Rectal smooth muscle tissue (tissue), 1 donor: ENCODE data around the gene SFMBT2.
"Not testable (repeated sequence)": the region's sequence is repeated elsewhere in the genome, so short reads cannot be mapped to it uniquely, and the experiment has no call there.

Source experiments
- H3K27ac ChIP-seq: one replicate; pipeline ENCODE4 v1.7.0; 2013; ENCODE audit warnings: low read depth, low read length, inconsistent platforms
- H3K27me3 ChIP-seq: one replicate; pipeline ENCODE4 v1.7.0; 2013; ENCODE audit warnings: low read length; ENCODE audit not compliant: control insufficient read depth, insufficient read depth
- H3K36me3 ChIP-seq: one replicate; pipeline ENCODE4 v1.7.0; 2013; ENCODE audit warnings: low read length; ENCODE audit not compliant: control insufficient read depth, insufficient read depth
- H3K4me1 ChIP-seq: one replicate; pipeline ENCODE4 v1.7.0; 2013; ENCODE audit warnings: low read length; ENCODE audit not compliant: control insufficient read depth, insufficient read depth
- H3K4me3 ChIP-seq: one replicate; pipeline ENCODE4 v1.7.0; 2013; ENCODE audit warnings: low read length
- H3K9ac ChIP-seq: one replicate; pipeline ENCODE4 v1.7.0; 2013; ENCODE audit warnings: low read length

The SFMBT2 gene

DNA sequence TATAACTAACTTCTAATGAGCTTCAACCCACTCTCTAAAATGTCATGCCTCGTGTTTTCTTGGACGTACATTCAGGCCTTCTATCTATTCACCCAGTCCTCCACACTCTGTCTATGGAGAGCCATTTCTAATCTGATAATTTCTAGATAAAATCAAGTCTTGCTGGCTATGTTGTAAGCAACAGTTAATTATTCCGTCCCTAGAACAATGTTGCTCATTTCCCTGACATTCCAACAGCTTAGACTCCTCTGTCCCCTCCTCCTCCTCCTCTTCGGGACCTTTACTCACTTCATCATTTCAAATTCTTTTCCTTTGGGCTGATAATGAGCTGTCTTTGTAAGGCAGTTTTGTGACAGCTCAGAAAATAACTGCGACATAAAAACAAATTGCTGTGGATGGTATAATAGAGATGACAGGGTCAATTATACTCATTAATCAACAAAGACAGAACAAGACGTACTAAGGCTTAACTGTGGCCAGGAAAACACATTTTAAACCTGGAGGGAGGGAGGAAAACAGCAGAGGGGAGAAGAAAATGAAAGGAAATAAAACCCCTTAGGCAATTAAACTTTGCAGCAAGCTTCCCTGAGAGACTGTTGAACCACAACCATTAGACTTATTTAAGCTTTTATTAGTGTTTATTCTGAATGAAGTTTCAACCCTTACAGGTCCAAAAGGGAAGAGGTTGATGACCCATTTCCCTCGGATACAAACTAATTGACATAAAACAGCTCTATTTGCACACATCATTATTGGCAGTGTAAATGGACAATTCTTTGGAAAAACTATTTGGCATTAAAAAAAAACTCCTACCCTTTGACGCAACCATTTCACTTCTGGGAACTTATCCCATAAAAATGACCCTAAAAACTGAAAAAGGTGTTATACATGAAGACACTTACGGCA is 179.1 kb downstream of the SFMBT2 start:
- no peak overlapping the region for H3K27ac ChIP-seq
- no peak overlapping the region for H3K9ac ChIP-seq
- H3K4me3 ChIP-seq: no peak overlapping the region
- no peaks in the 10 kb centered on the region for H3K27me3 ChIP-seq
- no peaks in the 10 kb centered on the region for H3K36me3 ChIP-seq
- H3K4me1 ChIP-seq: no peaks in the 10 kb centered on the region

DNA sequence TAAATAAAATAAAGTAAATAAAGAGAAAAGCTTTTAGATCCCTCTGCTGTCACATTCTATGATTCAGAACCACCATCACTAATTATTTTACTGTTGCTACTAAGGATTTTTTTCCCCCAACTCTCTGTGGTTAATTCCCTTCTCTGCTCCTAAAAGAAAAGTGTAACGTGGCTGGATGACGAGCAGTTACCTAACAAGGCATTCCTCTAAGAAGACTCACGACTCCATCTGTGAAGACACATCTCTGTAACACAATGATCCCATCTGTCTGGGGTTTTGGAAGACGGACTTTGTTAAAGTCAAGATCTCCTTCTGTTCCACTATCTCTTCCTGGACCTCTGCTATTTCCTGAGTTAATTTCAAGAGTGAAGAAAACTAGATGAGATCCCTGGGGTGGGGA is 179.9 kb downstream of the SFMBT2 start:
- Histone ChIP-seq H3K27ac (no peak overlapping the region), H3K4me3 (no peak overlapping the region), H3K36me3 (no peaks in the 10 kb centered on the region), H3K9ac (no peak overlapping the region), H3K27me3 (no peaks in the 10 kb centered on the region), H3K4me1 (no peaks in the 10 kb centered on the region)

DNA sequence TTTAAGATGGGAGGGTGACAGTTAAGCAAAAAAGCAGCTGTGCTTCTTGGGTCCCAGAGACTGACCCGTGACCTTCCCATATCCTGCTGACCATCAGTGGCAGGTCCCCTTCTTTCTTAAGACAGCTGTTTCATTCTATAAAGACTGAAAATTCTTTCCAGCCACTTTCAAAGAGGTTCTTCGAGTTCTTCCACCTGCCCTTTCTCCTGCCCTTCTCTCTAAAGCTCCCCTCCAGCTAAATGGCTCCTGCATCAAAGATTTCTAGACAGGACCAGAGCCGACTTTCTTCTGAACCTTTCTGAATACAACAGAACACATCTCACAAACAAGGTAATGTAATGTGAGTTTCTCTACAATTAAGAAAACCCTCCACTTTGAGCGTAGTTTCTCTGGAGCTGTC is 180.8 kb downstream of the SFMBT2 start:
- Histone ChIP-seq H3K9ac (no peak overlapping the region), H3K4me1 (no peaks in the 10 kb centered on the region), H3K4me3 (no peak overlapping the region), H3K27me3 (no peaks in the 10 kb centered on the region), H3K36me3 (no peaks in the 10 kb centered on the region), H3K27ac (no peak overlapping the region)

DNA sequence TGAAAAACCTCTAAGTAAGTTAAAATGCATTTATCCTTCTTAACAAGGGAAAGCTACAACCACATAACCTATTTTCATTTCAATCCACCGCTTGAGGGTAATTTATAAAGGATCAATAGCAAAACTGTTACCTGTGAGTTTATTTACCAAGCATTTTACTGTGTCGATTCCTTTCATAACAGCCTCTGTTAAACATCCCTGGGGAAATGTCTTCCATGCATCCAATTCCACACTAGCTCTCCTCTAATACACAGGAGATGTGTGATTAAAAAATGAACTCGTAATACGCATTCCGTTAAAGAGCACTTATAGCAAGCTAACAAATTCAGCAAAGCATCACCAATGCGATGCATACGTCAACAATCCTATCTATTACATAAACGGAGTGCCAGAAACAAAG is 185.7 kb downstream of the SFMBT2 start:
- no peaks in the 10 kb centered on the region for H3K4me1 ChIP-seq
- H3K27me3 ChIP-seq: no peaks in the 10 kb centered on the region
- no peak overlapping the region for H3K27ac ChIP-seq
- H3K9ac ChIP-seq: no peak overlapping the region
- H3K36me3 ChIP-seq: peaks cover 2% of the 10 kb centered on the region
- H3K4me3 ChIP-seq: no peak overlapping the region

DNA sequence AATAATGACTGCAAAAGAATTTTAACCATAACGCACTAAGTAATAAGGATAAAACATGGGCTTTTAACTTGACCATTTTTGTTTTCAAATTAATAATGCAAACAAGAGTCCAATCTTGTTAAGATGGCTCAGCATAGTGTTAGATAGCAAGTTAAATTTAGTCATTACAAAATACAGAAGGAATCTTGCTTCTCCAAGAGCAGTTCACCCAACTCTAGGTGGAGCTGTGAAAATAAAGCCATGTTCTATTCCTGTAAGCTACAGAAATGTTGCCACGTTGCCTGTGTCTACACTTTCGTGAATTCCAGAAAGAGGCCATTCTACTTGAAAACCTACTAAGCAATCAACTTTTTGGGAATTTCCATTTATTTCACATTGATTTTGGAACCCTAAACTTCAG is 191.9 kb downstream of the SFMBT2 start:
- Histone ChIP-seq H3K4me3 (no peak overlapping the region), H3K27me3 (no peaks in the 10 kb centered on the region), H3K9ac (no peak overlapping the region), H3K27ac (no peak overlapping the region), H3K36me3 (peaks cover 2% of the 10 kb centered on the region), H3K4me1 (no peaks in the 10 kb centered on the region)

DNA sequence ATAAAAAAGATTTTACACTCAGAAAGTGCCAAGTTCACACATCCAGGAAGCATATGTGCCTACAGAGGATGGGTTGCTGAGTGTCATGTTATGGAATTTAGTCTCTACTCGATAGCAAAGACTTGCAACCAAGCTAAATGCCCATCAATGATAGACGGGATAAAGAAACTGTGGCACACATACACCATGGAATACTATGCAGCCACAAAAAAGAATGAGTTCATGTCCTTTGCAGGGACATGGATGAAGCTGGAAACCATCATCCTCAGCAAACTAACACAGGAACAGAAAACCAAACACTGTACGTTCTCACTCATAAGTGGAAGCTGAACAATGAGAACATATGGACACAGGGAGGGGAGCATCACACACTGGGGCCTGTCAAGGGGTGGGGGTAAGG is 198.1 kb downstream of the SFMBT2 start:
- not testable (repeated sequence) for H3K4me1 ChIP-seq, H3K27me3 ChIP-seq, H3K4me3 ChIP-seq, H3K27ac ChIP-seq, H3K36me3 ChIP-seq, H3K9ac ChIP-seq

DNA sequence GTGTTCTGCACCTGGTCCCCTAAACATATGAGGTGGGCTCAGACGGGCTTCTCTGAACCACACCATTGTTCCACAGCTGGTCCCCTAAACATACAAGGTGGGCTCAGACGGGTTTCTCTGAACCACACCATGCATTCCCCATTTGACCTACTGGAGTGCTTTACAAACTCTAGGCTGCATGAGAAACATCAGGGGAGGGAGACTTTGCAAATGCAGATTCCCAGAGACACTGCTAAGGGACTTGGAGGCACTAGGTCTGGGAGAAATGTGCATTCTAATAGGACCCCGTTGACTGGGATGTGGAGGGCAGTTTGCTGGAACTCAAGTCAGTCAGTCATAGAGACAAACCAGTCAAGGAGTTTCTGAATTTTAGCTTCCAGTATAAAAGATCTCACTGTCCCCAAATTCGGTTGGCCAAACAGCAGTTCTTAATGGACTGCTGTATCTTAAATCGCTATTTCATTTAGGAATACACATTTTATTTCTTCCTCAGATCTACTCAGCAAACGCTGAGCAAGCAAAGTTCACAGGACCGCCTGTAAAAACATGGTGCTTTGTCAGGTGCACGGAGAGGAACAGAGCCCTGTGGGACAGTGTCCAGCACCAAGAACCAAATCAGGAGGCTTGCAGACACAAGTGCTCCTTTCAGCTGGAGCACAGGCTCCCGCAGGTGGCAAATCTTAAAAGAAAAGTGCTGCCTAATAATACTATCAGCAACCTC is 198.8 kb downstream of the SFMBT2 start:
- Histone ChIP-seq H3K27me3 (no peaks in the 10 kb centered on the region), H3K4me1 (no peaks in the 10 kb centered on the region), H3K27ac (no peak overlapping the region), H3K9ac (no peak overlapping the region), H3K36me3 (peaks cover 2% of the 10 kb centered on the region), H3K4me3 (no peak overlapping the region)

DNA sequence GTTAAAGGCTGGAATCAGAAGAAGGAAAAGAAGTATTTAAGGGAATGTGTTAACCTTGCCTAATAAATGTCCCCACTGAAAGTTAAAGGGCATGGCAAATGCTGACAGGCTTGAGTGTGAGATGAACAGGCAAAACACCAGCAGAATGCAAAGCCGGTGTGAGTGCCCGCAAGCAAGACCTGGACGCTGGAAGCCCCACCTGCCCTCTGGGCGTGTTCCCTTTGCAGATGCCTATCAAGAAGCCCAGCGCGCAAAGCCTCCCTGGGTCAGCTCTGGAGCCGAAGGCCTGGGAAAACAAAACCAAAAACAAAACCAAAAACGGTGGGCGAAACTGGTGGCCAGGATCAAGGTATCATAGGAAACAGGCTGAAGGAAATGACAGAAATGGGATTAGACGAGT is 200.3 kb downstream of the SFMBT2 start:
- Histone ChIP-seq H3K27me3 (no peaks in the 10 kb centered on the region), H3K36me3 (peaks cover 2% of the 10 kb centered on the region), H3K4me3 (no peak overlapping the region), H3K4me1 (no peaks in the 10 kb centered on the region), H3K9ac (no peak overlapping the region), H3K27ac (no peak overlapping the region)

- Histone ChIP-seq H3K36me3 (peaks cover 2% of the 10 kb centered on the region), H3K9ac (no peak overlapping the region), H3K27me3 (no peaks in the 10 kb centered on the region), H3K4me3 (no peak overlapping the region), H3K27ac (no peak overlapping the region), H3K4me1 (no peaks in the 10 kb centered on the region)
Measured at GRCh38 chr10:7209458-7209857, 201.4 kb downstream of the SFMBT2 start.

DNA sequence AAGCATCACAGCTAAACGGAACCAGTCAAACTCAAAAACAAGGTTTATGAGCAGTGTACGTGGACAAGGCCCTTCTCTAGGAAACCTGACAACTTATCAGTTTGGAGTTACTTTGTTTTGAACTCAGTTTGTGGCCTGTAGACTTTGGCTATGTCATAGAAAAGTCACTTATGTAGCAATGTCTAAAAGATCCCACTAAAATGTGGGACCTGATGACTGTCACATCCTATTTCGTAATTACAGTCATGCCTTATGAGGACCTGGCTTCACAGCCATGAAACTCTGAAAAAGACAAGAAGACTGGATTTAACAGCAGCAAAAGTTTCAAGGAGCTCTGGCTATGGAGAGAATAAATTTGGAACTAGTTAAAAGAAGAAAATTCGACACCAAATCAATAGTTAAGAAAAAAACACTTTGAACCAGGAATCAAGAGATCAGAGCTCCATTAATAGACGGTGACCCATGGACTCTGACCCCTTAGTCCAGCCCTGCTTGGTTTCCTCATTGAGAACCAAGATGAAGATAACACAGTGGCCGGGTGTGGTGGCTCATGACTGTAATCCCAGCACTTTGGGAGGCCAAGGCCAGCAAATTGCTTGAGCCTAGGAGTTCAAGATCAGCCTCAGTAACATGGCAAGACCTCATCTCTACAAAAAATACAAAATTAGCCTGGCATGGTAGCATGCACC is 204.3 kb downstream of the SFMBT2 start:
- no peak overlapping the region for H3K27ac ChIP-seq
- no peak overlapping the region for H3K4me3 ChIP-seq
- H3K4me1 ChIP-seq: no peaks in the 10 kb centered on the region

GRCh38 chr10:7205656-7206055 is 205.2 kb downstream of the SFMBT2 start:
- Histone ChIP-seq H3K36me3 (peaks cover 2% of the 10 kb centered on the region), H3K4me3 (no peak overlapping the region), H3K9ac (no peak overlapping the region), H3K27me3 (no peaks in the 10 kb centered on the region), H3K4me1 (no peaks in the 10 kb centered on the region), H3K27ac (no peak overlapping the region)

More for the DNA sequence above, 204.3 kb downstream of the SFMBT2 start:
- Histone ChIP-seq H3K36me3 (peaks cover 2% of the 10 kb centered on the region), H3K27me3 (no peaks in the 10 kb centered on the region), H3K9ac (no peak overlapping the region)

- no peaks in the 10 kb centered on the region for H3K4me1 ChIP-seq
- H3K27me3 ChIP-seq: no peaks in the 10 kb centered on the region
- H3K36me3 ChIP-seq: no peaks in the 10 kb centered on the region
- no peak overlapping the region for H3K27ac ChIP-seq
- H3K4me3 ChIP-seq: no peak overlapping the region
- H3K9ac ChIP-seq: no peak overlapping the region
Measured at GRCh38 chr10:7202793-7203355, 208.0 kb downstream of the SFMBT2 start.
